K562 (cell line): ENCODE results near the gene SAE1. TPM values are rescaled to one million over a fixed set of nuclear protein-coding genes. Genes with fewer than 3 reads are reported as not detected.

Experiments used
- FOXA1 ChIP-seq: fragments of 450-650 bp; IDR thresholded peaks from 2 replicates; pipeline ENCODE4 v1.6.1; 2016; ENCODE audit warnings: mild to moderate bottlenecking, borderline replicate concordance
- HMG20A ChIP-seq: fragments of 450-650 bp; formaldehyde crosslinking; conservative IDR thresholded peaks from 2 replicates; pipeline ENCODE4 v1.4.0; 2020; ENCODE audit warnings: mild to moderate bottlenecking, mixed read lengths
- HSF4 ChIP-seq: fragments of 250-450 bp; sonication (Bioruptor Pico); IDR thresholded peaks from 2 replicates; pipeline ENCODE4 v2.1.2; 2022; ENCODE audit warnings: mild to moderate bottlenecking, moderate library complexity, borderline replicate concordance
- IRF2 ChIP-seq: sonication (generic); formaldehyde crosslinking; IDR thresholded peaks from 2 replicates; pipeline ENCODE4 v1.8.1; 2022; ENCODE audit warnings: mild to moderate bottlenecking, missing genetic modification reagents
- KDM1A ChIP-seq, 2 experiments: fragments of 450-650 bp; IDR thresholded peaks; 2 replicates each; pipeline ENCODE4 v1.6.1; 2016; ENCODE audit warnings: mild to moderate bottlenecking in 2 of 2
- KLF10 ChIP-seq: fragments of 250-450 bp; sonication (Bioruptor Pico); IDR thresholded peaks from 2 replicates; pipeline ENCODE4 v1.6.1; 2021; ENCODE audit warnings: matching md5 sums
- LARP7 ChIP-seq: fragments of 450-650 bp; IDR thresholded peaks from 2 replicates; pipeline ENCODE4 v1.6.1; 2016
- MAFG ChIP-seq: fragments of 450-650 bp; conservative IDR thresholded peaks from 2 replicates; pipeline ENCODE4 v1.6.1; 2016; ENCODE audit warnings: missing genetic modification characterization, missing compliant biosample characterization
- MCM5 ChIP-seq: fragments of 450-650 bp; IDR thresholded peaks from 2 replicates; pipeline ENCODE4 v1.6.1; 2016; ENCODE audit warnings: low read depth
- NCOA2 ChIP-seq, 2 experiments: fragments of 450-650 bp; IDR thresholded peaks; 2 replicates each; pipeline ENCODE4 v1.6.1; 2018; ENCODE audit warnings: mild to moderate bottlenecking in 2 of 2, moderate library complexity in 1 of 2; ENCODE audit not compliant: partially characterized antibody in 2 of 2
- NR4A1 ChIP-seq, 2 experiments: fragments of 250-450 bp in 1 of 2; fragments of 450-650 bp in 1 of 2; sonication (Bioruptor Pico) in 1 of 2; IDR thresholded peaks; 2 replicates each; pipeline versions ENCODE4 v1.4.0 to v1.6.1; 2016 to 2020; ENCODE audit warnings: mild to moderate bottlenecking in 2 of 2, missing compliant biosample characterization in 1 of 2, missing genetic modification characterization in 1 of 2, moderate library complexity in 1 of 2
- POLR2B ChIP-seq: fragments of 450-650 bp; IDR thresholded peaks from 2 replicates; pipeline ENCODE4 v1.6.1; 2018; ENCODE audit warnings: low read depth; ENCODE audit not compliant: partially characterized antibody
- RBFOX2 ChIP-seq: fragments of 200-400 bp; formaldehyde crosslinking; IDR thresholded peaks from 2 replicates; pipeline ENCODE4 v1.6.1; 2017; ENCODE audit warnings: low read depth, mild to moderate bottlenecking, low read length, moderate library complexity
- RBM39 ChIP-seq: fragments of 200-400 bp; formaldehyde crosslinking; optimal IDR thresholded peaks from 2 replicates; pipeline ENCODE3; 2018; ENCODE audit warnings: low read depth, low read length
- RCOR1 ChIP-seq, 2 experiments: IDR thresholded peaks; 2 replicates each; pipeline ENCODE4 v1.6.1; 2012; ENCODE audit warnings: low read depth in 2 of 2, low read length in 2 of 2, borderline replicate concordance in 1 of 2, improper control_type of control experiment in 1 of 2
- RFX5 ChIP-seq: IDR thresholded peaks from 2 replicates; pipeline ENCODE4 v1.6.1; 2011; ENCODE audit warnings: low read depth, mild to moderate bottlenecking, improper control_type of control experiment, low read length
- SAFB ChIP-seq: fragments of 200-400 bp; formaldehyde crosslinking; IDR thresholded peaks from 2 replicates; pipeline ENCODE4 v1.6.1; 2017; ENCODE audit warnings: low read depth, low read length, borderline replicate concordance
- TRIM24 ChIP-seq, 2 experiments: fragments of 450-650 bp; IDR thresholded peaks; 2 replicates each; pipeline ENCODE4 v1.6.1; 2016
- ZEB2 ChIP-seq: fragments of 450-650 bp; IDR thresholded peaks from 2 replicates; pipeline ENCODE4 v1.6.1; 2016
- ZNF583 ChIP-seq: fragments of 250-450 bp; sonication (Bioruptor Pico); IDR thresholded peaks from 2 replicates; pipeline ENCODE4 v1.4.0; 2020
- ZNF644 ChIP-seq: fragments of 200-800 bp; sonication (Bioruptor generic); IDR thresholded peaks from 2 replicates; pipeline ENCODE4 v1.6.1; 2016; ENCODE audit warnings: low read depth, missing genetic modification characterization, missing compliant biosample characterization
- ZNF766 ChIP-seq: fragments of 200-800 bp; sonication (Bioruptor generic); conservative IDR thresholded peaks from 2 replicates; pipeline ENCODE4 v1.6.1; 2016; ENCODE audit warnings: missing genetic modification characterization, missing compliant biosample characterization
- polyA plus RNA-seq, 8 experiments: library from polyadenylated mRNA; depleted of rRNA in 4 of 8; stranded (reverse) in 5 of 8; unstranded in 3 of 8; fragments of >200 nt; fragmentation: Nextera tagmentation in 2 of 8; fragmentation: Illumina TruSeq in 1 of 8; extraction: Ambion mirVana in 2 of 8; extraction: Trizol in 1 of 8; gene quantifications; 2 replicates each; pipeline versions ENCODE4 v1.2.1 to v1.2.3, GENCODE V29; 2011 to 2014; ENCODE audit warnings: inconsistent platforms in 1 of 8, missing spikeins in 1 of 8
- total RNA-seq, 7 experiments: library from RNA; depleted of rRNA in 6 of 7; stranded (reverse); fragments of >200 nt in 6 of 7; fragmentation: Illumina TruSeq in 2 of 7; extraction: Trizol in 2 of 7; gene quantifications; 2 replicates each; pipeline versions ENCODE4 v1.2.1 to v1.2.3, GENCODE V29; 2011 to 2021; ENCODE audit warnings: low replicate concordance in 1 of 7
- TF ChIP-seq, protein P1 (sequence below): fragments of 450-650 bp; formaldehyde crosslinking; IDR thresholded peaks from 2 replicates; pipeline ENCODE4 v1.4.0; 2020; ENCODE audit warnings: mild to moderate bottlenecking, moderate library complexity
- TF ChIP-seq, protein P2 (sequence below): sonication (generic); formaldehyde crosslinking; IDR thresholded peaks from 2 replicates; pipeline ENCODE4 v1.8.0; 2023; ENCODE audit warnings: mild to moderate bottlenecking, missing genetic modification reagents
- TF ChIP-seq, protein P3 (sequence below): fragments of 450-650 bp; IDR thresholded peaks from 2 replicates; pipeline ENCODE4 v1.7.1; 2018; ENCODE audit warnings: mild to moderate bottlenecking, low read depth; ENCODE audit not compliant: partially characterized antibody

SAE1 gene
- total and polyA plus RNA-seq, 9 of the 15 experiments (the other 6 are each of a cell fraction or from before 2014, with no cell fraction given): 82.8 to 299 (median 217) TPM

DNA sequence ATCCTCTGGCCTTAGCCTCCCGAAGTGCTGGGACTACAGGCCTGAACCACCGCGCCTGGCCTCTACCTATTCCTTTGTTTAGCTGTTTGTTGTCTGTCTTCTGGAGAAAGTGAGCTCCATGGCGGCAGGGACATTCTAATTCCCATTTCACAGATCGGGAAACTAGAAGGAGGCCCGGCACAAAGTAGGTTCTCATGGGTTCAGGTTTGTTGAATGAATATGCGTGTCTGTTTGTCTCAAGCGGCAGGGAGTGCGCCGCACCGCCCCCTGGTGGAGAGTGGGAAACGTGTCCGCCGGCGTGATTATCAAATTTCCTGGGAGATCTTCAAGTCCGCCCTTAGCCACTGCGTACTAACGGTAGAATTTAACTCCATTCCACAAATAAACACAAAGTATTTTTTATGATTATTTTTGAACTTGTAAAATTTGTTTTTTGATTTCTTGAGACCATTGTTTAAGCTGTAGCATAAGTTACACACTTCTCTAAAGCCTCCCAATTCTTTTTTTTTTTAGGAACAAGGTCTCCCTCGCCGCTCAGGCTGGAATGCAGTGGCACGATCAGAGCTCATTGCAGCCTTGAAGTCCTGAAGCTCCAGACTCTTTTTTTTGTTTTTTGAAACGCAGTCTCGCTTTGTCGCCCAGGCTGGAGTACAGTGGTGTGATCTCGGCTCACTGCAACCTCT lies 116.8 kb downstream of the SAE1 start (continued):
- TF ChIP-seq ZNF766 (CRISPR knock-in tag) (no peak), SAFB (no peak), LARP7 (no peak), ZEB2 (no peak), RCOR1 (IDR thresholded peaks at IDR 0.05; ENCODE audit: borderline replicate concordance in 1 of 2, low read depth in 2 of 2, low read length in 2 of 2) (peak in 1 of 2 experiments; percentile 88; a peak in 2 of 4 replicates), RBM39 (no peak), FOXA1 (no peak), MCM5 (no peak), HMG20A (CRISPR knock-in tag) (no peak), KLF10 (CRISPR knock-in tag) (no peak), NCOA2 (IDR thresholded peaks at IDR 0.05; ENCODE audit: partially characterized antibody in 2 of 2) (no peak), RBFOX2 (peak; percentile 53), ZNF583 (CRISPR knock-in tag) (0 out of 2 replicates have a peak, but pooled peaks have one; percentile 33), MAFG (tag) (no peak), ZNF644 (tag) (no peak), TRIM24 (IDR thresholded peaks at IDR 0.05) (peak in 1 of 2 experiments; percentile 40; a peak in 1 of 4 replicates), POLR2B (no peak), IRF2 (CRISPR knock-in tag) (no peak), KDM1A (IDR thresholded peaks at IDR 0.05) (peak; percentile 91 to 96), NR4A1 (CRISPR knock-in tag; IDR thresholded peaks at IDR 0.05) (no peak), NR4A1 (tag; IDR thresholded peaks at IDR 0.05) (0 out of 2 replicates have a peak, but pooled peaks have one; percentile 33), RFX5 (no peak), HSF4 (CRISPR knock-in tag) (no peak)
- TF ChIP-seq, protein P1, sequence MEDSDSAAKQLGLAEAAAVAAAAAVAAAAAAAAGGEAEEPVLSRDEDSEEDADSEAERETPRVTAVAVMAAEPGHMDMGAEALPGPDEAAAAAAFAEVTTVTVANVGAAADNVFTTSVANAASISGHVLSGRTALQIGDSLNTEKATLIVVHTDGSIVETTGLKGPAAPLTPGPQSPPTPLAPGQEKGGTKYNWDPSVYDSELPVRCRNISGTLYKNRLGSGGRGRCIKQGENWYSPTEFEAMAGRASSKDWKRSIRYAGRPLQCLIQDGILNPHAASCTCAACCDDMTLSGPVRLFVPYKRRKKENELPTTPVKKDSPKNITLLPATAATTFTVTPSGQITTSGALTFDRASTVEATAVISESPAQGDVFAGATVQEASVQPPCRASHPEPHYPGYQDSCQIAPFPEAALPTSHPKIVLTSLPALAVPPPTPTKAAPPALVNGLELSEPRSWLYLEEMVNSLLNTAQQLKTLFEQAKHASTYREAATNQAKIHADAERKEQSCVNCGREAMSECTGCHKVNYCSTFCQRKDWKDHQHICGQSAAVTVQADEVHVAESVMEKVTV (CRISPR knock-in tag): peak; percentile 34; the same call in 1 of the 2 replicates
- TF ChIP-seq, protein P2, sequence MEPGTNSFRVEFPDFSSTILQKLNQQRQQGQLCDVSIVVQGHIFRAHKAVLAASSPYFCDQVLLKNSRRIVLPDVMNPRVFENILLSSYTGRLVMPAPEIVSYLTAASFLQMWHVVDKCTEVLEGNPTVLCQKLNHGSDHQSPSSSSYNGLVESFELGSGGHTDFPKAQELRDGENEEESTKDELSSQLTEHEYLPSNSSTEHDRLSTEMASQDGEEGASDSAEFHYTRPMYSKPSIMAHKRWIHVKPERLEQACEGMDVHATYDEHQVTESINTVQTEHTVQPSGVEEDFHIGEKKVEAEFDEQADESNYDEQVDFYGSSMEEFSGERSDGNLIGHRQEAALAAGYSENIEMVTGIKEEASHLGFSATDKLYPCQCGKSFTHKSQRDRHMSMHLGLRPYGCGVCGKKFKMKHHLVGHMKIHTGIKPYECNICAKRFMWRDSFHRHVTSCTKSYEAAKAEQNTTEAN (CRISPR knock-in tag): no peak
- TF ChIP-seq, protein P3, sequence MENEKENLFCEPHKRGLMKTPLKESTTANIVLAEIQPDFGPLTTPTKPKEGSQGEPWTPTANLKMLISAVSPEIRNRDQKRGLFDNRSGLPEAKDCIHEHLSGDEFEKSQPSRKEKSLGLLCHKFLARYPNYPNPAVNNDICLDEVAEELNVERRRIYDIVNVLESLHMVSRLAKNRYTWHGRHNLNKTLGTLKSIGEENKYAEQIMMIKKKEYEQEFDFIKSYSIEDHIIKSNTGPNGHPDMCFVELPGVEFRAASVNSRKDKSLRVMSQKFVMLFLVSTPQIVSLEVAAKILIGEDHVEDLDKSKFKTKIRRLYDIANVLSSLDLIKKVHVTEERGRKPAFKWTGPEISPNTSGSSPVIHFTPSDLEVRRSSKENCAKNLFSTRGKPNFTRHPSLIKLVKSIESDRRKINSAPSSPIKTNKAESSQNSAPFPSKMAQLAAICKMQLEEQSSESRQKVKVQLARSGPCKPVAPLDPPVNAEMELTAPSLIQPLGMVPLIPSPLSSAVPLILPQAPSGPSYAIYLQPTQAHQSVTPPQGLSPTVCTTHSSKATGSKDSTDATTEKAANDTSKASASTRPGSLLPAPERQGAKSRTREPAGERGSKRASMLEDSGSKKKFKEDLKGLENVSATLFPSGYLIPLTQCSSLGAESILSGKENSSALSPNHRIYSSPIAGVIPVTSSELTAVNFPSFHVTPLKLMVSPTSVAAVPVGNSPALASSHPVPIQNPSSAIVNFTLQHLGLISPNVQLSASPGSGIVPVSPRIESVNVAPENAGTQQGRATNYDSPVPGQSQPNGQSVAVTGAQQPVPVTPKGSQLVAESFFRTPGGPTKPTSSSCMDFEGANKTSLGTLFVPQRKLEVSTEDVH: peak; percentile 26
